ENCODE data around the gene WDR4. TPM values are rescaled to one million over a fixed set of nuclear protein-coding genes. Genes with fewer than 3 reads are reported as not detected.
"Not testable (repeated sequence)": the region's sequence is repeated elsewhere in the genome, so short reads cannot be mapped to it uniquely, and the experiment has no call there.

The WDR4 gene
- total RNA-seq, 4 donors from 2014 or later, result 6.6 to 22.7 (median 10.3) TPM

- intact Hi-C loops (cut with DNase I; ENCODE audit: low total_unique reads), result no loop called here
- no peak for TF ChIP-seq POLR2A (IDR thresholded peaks at IDR 0.05)
- TF ChIP-seq EP300 (IDR thresholded peaks at IDR 0.05; ENCODE audit: low read depth), result no peak
- TF ChIP-seq CTCF (IDR thresholded peaks at IDR 0.05), result no peak
- TF ChIP-seq POLR2AphosphoS5 (IDR thresholded peaks at IDR 0.05), result no peak
- in situ Hi-C loops (cut with MboI; ENCODE audit: low pct_ligation_motif_present in 1 of 4, low pct_unique_long_range_greater_than_20kb in 1 of 4, low sequenced_read_pairs in 3 of 4), result loop anchor here in 1 of 4 donors (25.0 kb wide), 1 partner anchor 222 kb away; no protein-coding TSS in a partner anchor
Observed at GRCh38 chr21:42809171-42809570, 70.2 kb downstream of the WDR4 start.

GRCh38 chr21:42807938-42808613, 71.3 kb downstream of the WDR4 start:
- 77 to 92% methylated on average over 5 to 13 of the region's 13 CpGs for WGBS, 2 donors (ENCODE audit: low coverage in 1 of 2)
- intact Hi-C loops (cut with DNase I; ENCODE audit: low total_unique reads) (no loop called here), in situ Hi-C loops (cut with MboI; ENCODE audit: low pct_ligation_motif_present in 1 of 4, low pct_unique_long_range_greater_than_20kb in 1 of 4, low sequenced_read_pairs in 3 of 4) (loop anchor here in 1 of 4 donors (25.0 kb wide), 1 partner anchor 221 kb away; no protein-coding TSS in a partner anchor)
- DNase-seq, result no peak
- Histone ChIP-seq H3K27ac (no peak overlapping the region), H3K4me1 (peaks cover 0 to 16% (median 6%) of the 10 kb centered on the region in 4 donors), H3K27me3 (peaks cover 6% of the 10 kb centered on the region), H3K36me3 (no peaks in the 10 kb centered on the region), H3K9me3 (no peaks in the 10 kb centered on the region), H3K4me3 (no peak overlapping the region)
- TF ChIP-seq POLR2AphosphoS5 (IDR thresholded peaks at IDR 0.05), result no peak

More at GRCh38 chr21:42809171-42809570, 70.2 kb downstream of the WDR4 start:
- DNase-seq, result no peak
- H3K27ac ChIP-seq, result no peak overlapping the region
- H3K27me3 ChIP-seq, result peaks cover 6% of the 10 kb centered on the region
- H3K4me1 ChIP-seq, result peaks cover 0 to 14% (median 6%) of the 10 kb centered on the region in 4 donors
- H3K4me3 ChIP-seq, result no peak overlapping the region
- H3K9me3 ChIP-seq, result no peaks in the 10 kb centered on the region
- no peaks in the 10 kb centered on the region for H3K36me3 ChIP-seq
- WGBS, 2 donors (ENCODE audit: low coverage in 1 of 2), result 86 to 88% methylated on average over 2 to 7 of the region's 7 CpGs

- H3K27ac ChIP-seq; H3K9me3 ChIP-seq; H3K36me3 ChIP-seq; H3K4me3 ChIP-seq; H3K4me1 ChIP-seq; intact Hi-C loops (cut with DNase I; ENCODE audit: low total_unique reads); H3K27me3 ChIP-seq; DNase-seq: not testable (repeated sequence)
- in situ Hi-C loops (cut with MboI; ENCODE audit: low pct_ligation_motif_present in 1 of 4, low pct_unique_long_range_greater_than_20kb in 1 of 4, low sequenced_read_pairs in 3 of 4), result loop anchor here in 1 of 4 donors (25.0 kb wide), 1 partner anchor 220 kb away; no protein-coding TSS in a partner anchor
- 80% methylated on average over 16 of the region's 16 CpGs; no CpG with 5 or more reads in 1 of the 2 donors for WGBS, 2 donors (ENCODE audit: low coverage in 1 of 2)
Observed at GRCh38 chr21:42807293-42807895, 71.9 kb downstream of the WDR4 start.

GRCh38 chr21:42806509-42807140, 72.7 kb downstream of the WDR4 start:
- Histone ChIP-seq H3K27me3 (peaks cover 3% of the 10 kb centered on the region), H3K4me1 (peaks cover 0 to 4% (median 0%) of the 10 kb centered on the region in 4 donors), H3K27ac (no peak overlapping the region), H3K36me3 (no peaks in the 10 kb centered on the region), H3K9me3 (no peaks in the 10 kb centered on the region), H3K4me3 (no peak overlapping the region)
- 79 to 80% methylated on average over 3 to 14 of the region's 14 CpGs for WGBS, 2 donors (ENCODE audit: low coverage in 1 of 2)
- intact Hi-C loops (cut with DNase I; ENCODE audit: low total_unique reads), result loop anchor here (1.0 kb wide), 1 partner anchor 12 kb away; no protein-coding TSS in a partner anchor
- in situ Hi-C loops (cut with MboI; ENCODE audit: low pct_ligation_motif_present in 1 of 4, low pct_unique_long_range_greater_than_20kb in 1 of 4, low sequenced_read_pairs in 3 of 4), result loop anchor here in 1 of 4 donors (25.0 kb wide), 1 partner anchor 219 kb away; no protein-coding TSS in a partner anchor
- no peak for DNase-seq
- TF ChIP-seq POLR2A (IDR thresholded peaks at IDR 0.05), result no peak
- no peak for TF ChIP-seq EP300 (IDR thresholded peaks at IDR 0.05; ENCODE audit: low read depth)
- no peak for TF ChIP-seq CTCF (IDR thresholded peaks at IDR 0.05)
- TF ChIP-seq POLR2AphosphoS5 (IDR thresholded peaks at IDR 0.05), result no peak

GRCh38 chr21:42801616-42802015, 77.7 kb downstream of the WDR4 start:
- H3K27ac ChIP-seq; H3K4me3 ChIP-seq; H3K4me1 ChIP-seq; H3K27me3 ChIP-seq; intact Hi-C loops (cut with DNase I; ENCODE audit: low total_unique reads); H3K36me3 ChIP-seq; DNase-seq; H3K9me3 ChIP-seq: not testable (repeated sequence)
- in situ Hi-C loops (cut with MboI; ENCODE audit: low pct_ligation_motif_present in 1 of 4, low pct_unique_long_range_greater_than_20kb in 1 of 4, low sequenced_read_pairs in 3 of 4), result loop anchor here in 1 of 4 donors (25.0 kb wide), 1 partner anchor 214 kb away; no protein-coding TSS in a partner anchor
- 33 to 76% methylated on average over 2 to 6 of the region's 6 CpGs for WGBS, 2 donors (ENCODE audit: low coverage in 1 of 2)

Data from transverse colon (tissue), 4 donors.